Measurements from ENCODE around the gene CHRFAM7A.
"Not testable (repeated sequence)": the region's sequence is repeated elsewhere in the genome, so short reads cannot be mapped to it uniquely, and the experiment has no call there.

The CHRFAM7A gene

GRCh38 chr15:30376375-30377081 is 16.8 kb downstream of the CHRFAM7A start:
- H3K27ac ChIP-seq (ENCODE audit: poor library complexity, severe bottlenecking); H3K27me3 ChIP-seq (ENCODE audit: insufficient read depth, poor library complexity, severe bottlenecking); H3K9me3 ChIP-seq (ENCODE audit: severe bottlenecking); DNase-seq (ENCODE audit: low spot score); H3K4me3 ChIP-seq (ENCODE audit: severe bottlenecking); H3K4me1 ChIP-seq (ENCODE audit: insufficient read depth, poor library complexity, severe bottlenecking); H3K36me3 ChIP-seq (ENCODE audit: low read depth): not testable (repeated sequence)
- ATAC-seq (ENCODE audit: low read depth): peak; percentile 44; the same call in 2 of the 3 replicates

- not testable (repeated sequence) for H3K4me1 ChIP-seq (ENCODE audit: insufficient read depth, poor library complexity, severe bottlenecking); H3K27me3 ChIP-seq (ENCODE audit: insufficient read depth, poor library complexity, severe bottlenecking); ATAC-seq (ENCODE audit: low read depth); H3K36me3 ChIP-seq (ENCODE audit: low read depth); H3K9me3 ChIP-seq (ENCODE audit: severe bottlenecking); H3K27ac ChIP-seq (ENCODE audit: poor library complexity, severe bottlenecking); H3K4me3 ChIP-seq (ENCODE audit: severe bottlenecking)
- DNase-seq (ENCODE audit: low spot score): peak; percentile 25
Measured at GRCh38 chr15:30375872-30376271, 17.5 kb downstream of the CHRFAM7A start.

- not testable (repeated sequence) for H3K27ac ChIP-seq (ENCODE audit: poor library complexity, severe bottlenecking); H3K9me3 ChIP-seq (ENCODE audit: severe bottlenecking); H3K4me3 ChIP-seq (ENCODE audit: severe bottlenecking); ATAC-seq (ENCODE audit: low read depth); H3K36me3 ChIP-seq (ENCODE audit: low read depth); H3K4me1 ChIP-seq (ENCODE audit: insufficient read depth, poor library complexity, severe bottlenecking); H3K27me3 ChIP-seq (ENCODE audit: insufficient read depth, poor library complexity, severe bottlenecking); DNase-seq (ENCODE audit: low spot score)
Measured at GRCh38 chr15:30374862-30375261, 18.5 kb downstream of the CHRFAM7A start.

- not testable (repeated sequence) for H3K27me3 ChIP-seq (ENCODE audit: insufficient read depth, poor library complexity, severe bottlenecking); H3K9me3 ChIP-seq (ENCODE audit: severe bottlenecking); ATAC-seq (ENCODE audit: low read depth)
Measured at GRCh38 chr15:30368271-30368670, 25.1 kb downstream of the CHRFAM7A start.

GRCh38 chr15:30367246-30367645 is 26.1 kb downstream of the CHRFAM7A start:
- not testable (repeated sequence) for H3K36me3 ChIP-seq (ENCODE audit: low read depth); H3K27me3 ChIP-seq (ENCODE audit: insufficient read depth, poor library complexity, severe bottlenecking); H3K4me1 ChIP-seq (ENCODE audit: insufficient read depth, poor library complexity, severe bottlenecking); H3K27ac ChIP-seq (ENCODE audit: poor library complexity, severe bottlenecking); H3K4me3 ChIP-seq (ENCODE audit: severe bottlenecking); H3K9me3 ChIP-seq (ENCODE audit: severe bottlenecking); ATAC-seq (ENCODE audit: low read depth)
- peak; percentile 26 for DNase-seq (ENCODE audit: low spot score)

More at GRCh38 chr15:30368271-30368670, 25.1 kb downstream of the CHRFAM7A start:
- DNase-seq (ENCODE audit: low spot score); H3K4me3 ChIP-seq (ENCODE audit: severe bottlenecking); H3K27ac ChIP-seq (ENCODE audit: poor library complexity, severe bottlenecking); H3K36me3 ChIP-seq (ENCODE audit: low read depth); H3K4me1 ChIP-seq (ENCODE audit: insufficient read depth, poor library complexity, severe bottlenecking): not testable (repeated sequence)

- not testable (repeated sequence) for H3K36me3 ChIP-seq (ENCODE audit: low read depth); H3K9me3 ChIP-seq (ENCODE audit: severe bottlenecking); H3K4me3 ChIP-seq (ENCODE audit: severe bottlenecking); DNase-seq (ENCODE audit: low spot score); ATAC-seq (ENCODE audit: low read depth); H3K27ac ChIP-seq (ENCODE audit: poor library complexity, severe bottlenecking); H3K4me1 ChIP-seq (ENCODE audit: insufficient read depth, poor library complexity, severe bottlenecking); H3K27me3 ChIP-seq (ENCODE audit: insufficient read depth, poor library complexity, severe bottlenecking)
Measured at GRCh38 chr15:30361404-30361803, 31.9 kb downstream of the CHRFAM7A start.

- not testable (repeated sequence) for H3K27me3 ChIP-seq (ENCODE audit: insufficient read depth, poor library complexity, severe bottlenecking); H3K4me1 ChIP-seq (ENCODE audit: insufficient read depth, poor library complexity, severe bottlenecking); H3K4me3 ChIP-seq (ENCODE audit: severe bottlenecking); H3K36me3 ChIP-seq (ENCODE audit: low read depth); H3K27ac ChIP-seq (ENCODE audit: poor library complexity, severe bottlenecking); H3K9me3 ChIP-seq (ENCODE audit: severe bottlenecking); DNase-seq (ENCODE audit: low spot score)
- ATAC-seq (ENCODE audit: low read depth): 0 out of 3 replicates have a peak, but pooled peaks have one; percentile 10
Measured at GRCh38 chr15:30360990-30361389, 32.4 kb downstream of the CHRFAM7A start.

- not testable (repeated sequence) for H3K36me3 ChIP-seq (ENCODE audit: low read depth); H3K27ac ChIP-seq (ENCODE audit: poor library complexity, severe bottlenecking); H3K4me3 ChIP-seq (ENCODE audit: severe bottlenecking); H3K4me1 ChIP-seq (ENCODE audit: insufficient read depth, poor library complexity, severe bottlenecking); H3K9me3 ChIP-seq (ENCODE audit: severe bottlenecking); H3K27me3 ChIP-seq (ENCODE audit: insufficient read depth, poor library complexity, severe bottlenecking)
- DNase-seq (ENCODE audit: low spot score) (peak; percentile 32), ATAC-seq (ENCODE audit: low read depth) (0 out of 3 replicates have a peak, but pooled peaks have one; percentile 19)
Measured at GRCh38 chr15:30355043-30355442, 38.3 kb downstream of the CHRFAM7A start.

- not testable (repeated sequence) for H3K4me3 ChIP-seq (ENCODE audit: severe bottlenecking); H3K9me3 ChIP-seq (ENCODE audit: severe bottlenecking); H3K36me3 ChIP-seq (ENCODE audit: low read depth); H3K27me3 ChIP-seq (ENCODE audit: insufficient read depth, poor library complexity, severe bottlenecking); H3K4me1 ChIP-seq (ENCODE audit: insufficient read depth, poor library complexity, severe bottlenecking); H3K27ac ChIP-seq (ENCODE audit: poor library complexity, severe bottlenecking); DNase-seq (ENCODE audit: low spot score); ATAC-seq (ENCODE audit: low read depth)
Measured at GRCh38 chr15:30349803-30350202, 43.5 kb downstream of the CHRFAM7A start.

- not testable (repeated sequence) for H3K9me3 ChIP-seq (ENCODE audit: severe bottlenecking); H3K27ac ChIP-seq (ENCODE audit: poor library complexity, severe bottlenecking); H3K4me3 ChIP-seq (ENCODE audit: severe bottlenecking); H3K36me3 ChIP-seq (ENCODE audit: low read depth); H3K4me1 ChIP-seq (ENCODE audit: insufficient read depth, poor library complexity, severe bottlenecking); DNase-seq (ENCODE audit: low spot score); ATAC-seq (ENCODE audit: low read depth); H3K27me3 ChIP-seq (ENCODE audit: insufficient read depth, poor library complexity, severe bottlenecking)
Measured at GRCh38 chr15:30336584-30336983, 56.8 kb downstream of the CHRFAM7A start.

- DNase-seq (ENCODE audit: low spot score); ATAC-seq (ENCODE audit: low read depth); H3K36me3 ChIP-seq (ENCODE audit: low read depth); H3K4me1 ChIP-seq (ENCODE audit: insufficient read depth, poor library complexity, severe bottlenecking); H3K27me3 ChIP-seq (ENCODE audit: insufficient read depth, poor library complexity, severe bottlenecking); H3K4me3 ChIP-seq (ENCODE audit: severe bottlenecking); H3K9me3 ChIP-seq (ENCODE audit: severe bottlenecking); H3K27ac ChIP-seq (ENCODE audit: poor library complexity, severe bottlenecking): not testable (repeated sequence)
Measured at GRCh38 chr15:30334152-30334551, 59.2 kb downstream of the CHRFAM7A start.

GRCh38 chr15:30326145-30326544 is 67.2 kb downstream of the CHRFAM7A start:
- H3K4me1 ChIP-seq (ENCODE audit: insufficient read depth, poor library complexity, severe bottlenecking); DNase-seq (ENCODE audit: low spot score); H3K36me3 ChIP-seq (ENCODE audit: low read depth); H3K27ac ChIP-seq (ENCODE audit: poor library complexity, severe bottlenecking); ATAC-seq (ENCODE audit: low read depth); H3K9me3 ChIP-seq (ENCODE audit: severe bottlenecking); H3K27me3 ChIP-seq (ENCODE audit: insufficient read depth, poor library complexity, severe bottlenecking); H3K4me3 ChIP-seq (ENCODE audit: severe bottlenecking): not testable (repeated sequence)
